A549 (cell line): Measurements from ENCODE around the gene LRRC37A2.
"Not testable (repeated sequence)": the region's sequence is repeated elsewhere in the genome, so short reads cannot be mapped to it uniquely, and the experiment has no call there.

ENCODE experiments used
- CEBPB ChIP-seq, 2 experiments: fragments of >200 bp in 1 of 2; sonication (Bioruptor Twin) in 1 of 2; formaldehyde crosslinking in 1 of 2; IDR thresholded peaks; 2 replicates each; pipeline ENCODE4 v1.6.1; 2012 to 2016
- HOXA7 ChIP-seq: fragments of 250-450 bp; sonication (Bioruptor Pico); IDR thresholded peaks from 2 replicates; pipeline ENCODE4 v1.5.0; 2020; ENCODE audit warnings: mild to moderate bottlenecking, moderate library complexity
- POLR2A ChIP-seq: IDR thresholded peaks from 2 replicates; pipeline ENCODE4 v1.6.1; 2012; ENCODE audit warnings: mild to moderate bottlenecking, low read length
- TF ChIP-seq, protein P1 (sequence below): fragments of >200 bp; sonication (Bioruptor Twin); formaldehyde crosslinking; IDR thresholded peaks from 3 replicates; pipeline ENCODE4 v1.5.1; 2016

DNA sequence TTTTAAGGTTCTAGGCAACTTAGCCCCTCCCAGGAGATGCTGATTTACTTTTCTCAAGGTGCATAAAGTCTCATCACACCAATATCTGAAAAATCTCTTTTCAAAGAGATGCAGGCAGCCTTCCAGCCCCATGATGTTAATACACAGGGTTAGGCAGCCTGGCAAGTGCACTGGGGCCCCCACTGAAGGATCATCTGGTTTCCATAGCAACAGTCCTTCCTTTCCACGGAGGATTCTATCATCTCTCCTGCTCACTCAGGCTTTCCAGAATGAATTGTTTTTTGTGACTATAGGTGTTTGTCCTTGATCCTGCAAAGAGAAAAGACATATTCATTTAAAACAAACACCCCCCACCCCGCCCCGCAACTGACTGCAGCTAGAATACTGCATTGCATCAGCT is 73.2 kb downstream of the LRRC37A2 start:
- TF ChIP-seq POLR2A; HOXA7 (CRISPR knock-in tag); CEBPB (IDR thresholded peaks at IDR 0.05): not testable (repeated sequence)
- TF ChIP-seq, protein P1, sequence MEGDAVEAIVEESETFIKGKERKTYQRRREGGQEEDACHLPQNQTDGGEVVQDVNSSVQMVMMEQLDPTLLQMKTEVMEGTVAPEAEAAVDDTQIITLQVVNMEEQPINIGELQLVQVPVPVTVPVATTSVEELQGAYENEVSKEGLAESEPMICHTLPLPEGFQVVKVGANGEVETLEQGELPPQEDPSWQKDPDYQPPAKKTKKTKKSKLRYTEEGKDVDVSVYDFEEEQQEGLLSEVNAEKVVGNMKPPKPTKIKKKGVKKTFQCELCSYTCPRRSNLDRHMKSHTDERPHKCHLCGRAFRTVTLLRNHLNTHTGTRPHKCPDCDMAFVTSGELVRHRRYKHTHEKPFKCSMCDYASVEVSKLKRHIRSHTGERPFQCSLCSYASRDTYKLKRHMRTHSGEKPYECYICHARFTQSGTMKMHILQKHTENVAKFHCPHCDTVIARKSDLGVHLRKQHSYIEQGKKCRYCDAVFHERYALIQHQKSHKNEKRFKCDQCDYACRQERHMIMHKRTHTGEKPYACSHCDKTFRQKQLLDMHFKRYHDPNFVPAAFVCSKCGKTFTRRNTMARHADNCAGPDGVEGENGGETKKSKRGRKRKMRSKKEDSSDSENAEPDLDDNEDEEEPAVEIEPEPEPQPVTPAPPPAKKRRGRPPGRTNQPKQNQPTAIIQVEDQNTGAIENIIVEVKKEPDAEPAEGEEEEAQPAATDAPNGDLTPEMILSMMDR: not testable (repeated sequence)
